Fibroblast of lung (primary cell): Measurements from ENCODE around the gene COL24A1.

Experiments used
- EZH2 ChIP-seq: IDR thresholded peaks from 2 replicates; pipeline ENCODE4 v1.5.1; 2012; ENCODE audit warnings: low read length, control low read depth, mild to moderate bottlenecking; ENCODE audit errors: missing control alignments
- TF ChIP-seq, protein P1 (sequence below), 2 donors: IDR thresholded peaks in 1 of 2; conservative IDR thresholded peaks in 1 of 2; 1 replicate in 1 of 2; 2 replicates in 1 of 2; pipeline ENCODE4 v1.5.1; 2011 to 2012; ENCODE audit warnings: low read length in 2 of 2, control low read depth in 1 of 2, inconsistent platforms in 1 of 2, low read depth in 1 of 2, mild to moderate bottlenecking in 1 of 2

DNA sequence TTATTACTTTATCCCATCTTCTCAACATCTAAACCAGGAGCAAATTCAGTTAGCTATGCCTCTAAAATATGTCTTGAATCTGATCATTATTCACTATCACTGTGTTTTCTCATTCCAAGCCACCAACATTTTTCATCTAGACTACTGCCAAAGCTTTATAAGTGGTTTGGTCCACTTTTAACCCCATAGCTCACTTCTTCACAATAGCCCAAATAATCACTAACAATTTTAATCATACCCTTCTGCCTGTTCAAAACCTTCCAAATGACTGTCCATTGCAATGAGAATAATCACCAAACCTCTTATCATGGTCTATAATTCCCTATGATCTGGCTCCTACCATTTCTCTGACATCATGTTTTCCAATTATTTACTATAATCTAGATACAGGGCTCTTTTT lies 298.6 kb downstream of the COL24A1 start:
- TF ChIP-seq, protein P1, sequence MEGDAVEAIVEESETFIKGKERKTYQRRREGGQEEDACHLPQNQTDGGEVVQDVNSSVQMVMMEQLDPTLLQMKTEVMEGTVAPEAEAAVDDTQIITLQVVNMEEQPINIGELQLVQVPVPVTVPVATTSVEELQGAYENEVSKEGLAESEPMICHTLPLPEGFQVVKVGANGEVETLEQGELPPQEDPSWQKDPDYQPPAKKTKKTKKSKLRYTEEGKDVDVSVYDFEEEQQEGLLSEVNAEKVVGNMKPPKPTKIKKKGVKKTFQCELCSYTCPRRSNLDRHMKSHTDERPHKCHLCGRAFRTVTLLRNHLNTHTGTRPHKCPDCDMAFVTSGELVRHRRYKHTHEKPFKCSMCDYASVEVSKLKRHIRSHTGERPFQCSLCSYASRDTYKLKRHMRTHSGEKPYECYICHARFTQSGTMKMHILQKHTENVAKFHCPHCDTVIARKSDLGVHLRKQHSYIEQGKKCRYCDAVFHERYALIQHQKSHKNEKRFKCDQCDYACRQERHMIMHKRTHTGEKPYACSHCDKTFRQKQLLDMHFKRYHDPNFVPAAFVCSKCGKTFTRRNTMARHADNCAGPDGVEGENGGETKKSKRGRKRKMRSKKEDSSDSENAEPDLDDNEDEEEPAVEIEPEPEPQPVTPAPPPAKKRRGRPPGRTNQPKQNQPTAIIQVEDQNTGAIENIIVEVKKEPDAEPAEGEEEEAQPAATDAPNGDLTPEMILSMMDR (conservative IDR thresholded peaks at IDR 0.05 in 1 of 2, IDR thresholded peaks at IDR 0.05 in 1 of 2; ENCODE audit: low read depth in 1 of 2, low read length in 2 of 2) = no peak
- no peak for TF ChIP-seq EZH2
